AG08396 (cell line): Measurements from ENCODE around the gene HECTD4.
"Not testable (repeated sequence)": the region's sequence is repeated elsewhere in the genome, so short reads cannot be mapped to it uniquely, and the experiment has no call there.

Experiments
- DNase-seq: peaks from one replicate; pipeline ENCODE4 v3.0.0; 2012; ENCODE audit warnings: low spot score, mixed read lengths

HECTD4 gene, protein sequence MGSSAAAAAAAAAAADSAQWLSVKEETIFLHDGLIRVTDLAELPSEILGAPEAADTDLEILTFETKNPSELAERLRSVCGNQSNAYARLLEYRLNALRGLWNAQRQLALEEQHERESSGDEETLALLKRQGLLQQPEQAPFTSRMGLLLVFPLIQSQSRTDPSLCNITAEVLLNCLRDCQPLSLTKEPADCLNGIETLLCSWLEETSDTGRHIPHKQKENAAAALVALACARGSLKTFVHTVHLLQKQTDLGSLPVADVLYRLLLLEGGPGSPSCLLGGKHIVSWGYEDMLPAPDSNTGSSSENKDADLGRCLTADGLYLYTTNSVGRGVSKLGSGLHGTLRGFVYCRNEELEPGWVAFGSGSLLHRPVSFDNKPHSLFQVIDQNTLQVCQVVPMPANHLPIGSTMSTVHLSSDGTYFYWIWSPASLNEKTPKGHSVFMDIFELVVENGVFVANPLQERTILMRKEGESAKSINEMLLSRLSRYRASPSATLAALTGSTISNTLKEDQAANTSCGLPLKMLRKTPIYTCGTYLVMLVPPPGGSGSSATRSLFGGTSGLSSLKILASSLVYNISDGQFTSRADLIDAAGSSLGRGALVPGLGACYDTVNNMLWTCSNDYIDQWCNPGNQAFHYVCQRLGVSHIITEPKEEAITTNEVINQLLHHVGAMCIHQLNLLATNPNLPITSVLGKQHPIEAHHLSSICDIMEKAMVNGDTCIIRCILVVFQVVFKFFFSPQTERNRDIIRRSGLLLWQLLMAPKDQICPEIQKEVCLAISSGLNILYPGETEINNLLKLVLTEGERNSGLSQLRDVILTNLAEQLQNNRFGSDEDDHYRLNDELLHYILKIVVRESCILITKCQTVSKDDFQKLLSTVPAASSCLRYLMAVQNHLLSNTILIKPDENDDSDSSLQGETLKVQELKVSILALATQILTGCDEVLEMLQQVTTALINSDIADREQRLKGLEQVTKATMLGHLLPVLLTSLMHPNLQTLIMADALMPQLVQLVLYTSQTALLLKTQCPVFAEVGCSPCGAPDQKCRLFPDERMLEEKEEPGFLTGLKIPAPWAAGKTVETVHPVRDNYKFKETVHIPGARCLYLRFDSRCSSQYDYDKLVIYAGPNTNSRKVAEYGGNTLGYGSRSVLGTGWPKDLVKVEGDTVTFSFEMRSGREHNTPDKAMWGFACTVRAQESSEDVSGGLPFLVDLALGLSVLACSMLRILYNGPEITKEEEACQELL (N-terminal part only)

DNA sequence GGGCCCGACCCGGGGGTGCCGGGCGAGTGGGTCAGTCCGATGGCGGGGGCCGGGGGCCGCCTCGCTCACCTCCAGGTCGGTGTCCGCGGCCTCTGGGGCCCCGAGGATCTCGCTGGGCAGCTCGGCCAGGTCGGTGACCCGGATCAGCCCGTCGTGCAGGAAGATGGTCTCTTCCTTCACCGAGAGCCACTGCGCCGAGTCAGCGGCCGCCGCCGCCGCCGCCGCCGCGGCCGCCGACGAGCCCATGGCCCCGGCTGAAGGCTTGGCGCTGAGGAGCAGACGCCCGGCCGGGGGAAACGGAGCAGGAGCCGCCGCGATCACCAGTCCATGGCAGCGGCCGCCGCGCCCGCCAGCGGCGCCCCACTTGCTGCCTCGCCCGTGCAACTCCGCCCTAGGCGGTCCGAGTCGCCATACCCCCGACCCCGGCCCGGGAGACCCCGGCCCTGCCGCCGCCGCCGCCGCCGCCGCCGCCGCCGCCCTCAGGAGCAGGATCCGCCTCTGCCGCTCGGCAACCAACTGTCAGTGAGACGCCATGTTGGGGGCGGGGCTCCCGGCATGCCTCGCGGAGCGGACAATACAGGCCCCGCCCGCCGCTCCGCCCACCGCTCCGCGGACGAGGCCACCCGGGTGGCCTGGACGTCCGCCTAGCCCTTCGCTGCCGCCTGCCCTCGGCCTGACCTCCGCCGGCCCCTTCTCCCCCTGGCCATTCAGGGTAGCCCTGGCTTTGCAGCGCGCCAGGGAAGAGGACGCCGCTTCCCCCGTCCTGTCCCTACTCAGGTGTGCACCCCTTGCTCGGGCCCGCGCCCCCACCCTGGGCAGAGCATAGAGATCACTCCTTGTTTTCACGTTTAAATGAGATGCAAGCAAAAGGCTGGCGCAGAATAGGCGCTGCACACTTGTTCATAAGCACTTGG is at the start of gene HECTD4:
Gene HECTD4, minus strand, starts transcription at position 549 of the 914 bp plus-strand sequence. Its CDS starts 303 bp downstream, at position 246.
- peak; percentile 98 for DNase-seq

DNA sequence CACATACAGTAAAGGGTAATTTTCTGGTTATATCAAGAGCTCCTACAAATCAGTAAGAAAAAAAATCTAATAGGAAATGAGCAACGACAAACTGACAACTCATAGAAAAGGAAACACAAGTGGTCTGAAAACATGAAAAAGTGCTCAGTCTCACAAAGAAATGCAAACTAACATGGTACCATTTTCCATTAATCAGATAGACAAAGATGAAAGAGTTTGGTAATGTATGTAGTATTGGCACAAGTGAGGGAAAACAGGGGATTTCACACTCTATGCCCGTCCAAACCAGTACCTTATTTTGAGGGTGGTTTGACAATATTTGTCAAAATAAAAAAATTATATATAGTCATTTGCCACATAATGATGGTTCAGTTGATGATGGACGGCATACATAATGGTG is 49.7 kb upstream of the HECTD4 start:
- DNase-seq: no peak

DNA sequence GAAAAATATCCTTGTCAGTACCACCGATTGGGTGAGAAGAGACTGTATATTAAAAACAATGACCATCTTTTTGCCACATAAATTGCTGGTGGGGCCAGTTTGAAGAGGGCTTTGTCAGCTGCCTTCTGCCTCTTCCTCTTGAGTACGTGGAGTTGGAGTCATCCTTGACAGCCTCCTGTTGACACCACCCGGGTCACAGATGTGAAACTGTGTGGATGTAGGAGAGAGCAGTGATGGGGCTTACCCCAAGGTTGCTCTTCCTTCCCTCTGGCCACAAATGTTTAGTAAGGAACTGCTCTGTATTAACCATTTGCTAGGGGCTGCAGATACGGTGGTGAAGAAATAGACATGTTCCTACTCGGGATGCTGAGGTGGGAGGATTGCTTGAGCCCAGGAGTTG is 48.7 kb upstream of the HECTD4 start:
- DNase-seq: no peak

DNA sequence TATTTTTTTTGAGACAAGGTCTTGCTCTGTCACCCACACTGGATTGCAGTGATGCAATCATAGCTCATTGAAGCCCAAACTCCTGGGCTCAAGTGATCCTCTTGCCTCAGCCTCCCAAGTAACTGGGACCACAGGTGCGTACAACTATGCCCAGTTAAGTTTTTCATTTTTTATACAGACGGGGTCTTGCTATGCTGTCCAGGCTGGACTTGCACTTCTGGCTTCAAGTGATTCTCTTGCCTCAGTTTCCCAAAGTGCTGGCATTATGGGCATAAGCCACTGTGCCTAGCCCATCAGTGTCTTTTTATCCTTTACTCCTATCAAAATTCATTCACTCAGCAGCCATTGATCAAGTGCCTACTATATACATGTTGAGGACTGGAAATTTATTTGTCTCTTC is 45.5 kb upstream of the HECTD4 start:
- no peak for DNase-seq

DNA sequence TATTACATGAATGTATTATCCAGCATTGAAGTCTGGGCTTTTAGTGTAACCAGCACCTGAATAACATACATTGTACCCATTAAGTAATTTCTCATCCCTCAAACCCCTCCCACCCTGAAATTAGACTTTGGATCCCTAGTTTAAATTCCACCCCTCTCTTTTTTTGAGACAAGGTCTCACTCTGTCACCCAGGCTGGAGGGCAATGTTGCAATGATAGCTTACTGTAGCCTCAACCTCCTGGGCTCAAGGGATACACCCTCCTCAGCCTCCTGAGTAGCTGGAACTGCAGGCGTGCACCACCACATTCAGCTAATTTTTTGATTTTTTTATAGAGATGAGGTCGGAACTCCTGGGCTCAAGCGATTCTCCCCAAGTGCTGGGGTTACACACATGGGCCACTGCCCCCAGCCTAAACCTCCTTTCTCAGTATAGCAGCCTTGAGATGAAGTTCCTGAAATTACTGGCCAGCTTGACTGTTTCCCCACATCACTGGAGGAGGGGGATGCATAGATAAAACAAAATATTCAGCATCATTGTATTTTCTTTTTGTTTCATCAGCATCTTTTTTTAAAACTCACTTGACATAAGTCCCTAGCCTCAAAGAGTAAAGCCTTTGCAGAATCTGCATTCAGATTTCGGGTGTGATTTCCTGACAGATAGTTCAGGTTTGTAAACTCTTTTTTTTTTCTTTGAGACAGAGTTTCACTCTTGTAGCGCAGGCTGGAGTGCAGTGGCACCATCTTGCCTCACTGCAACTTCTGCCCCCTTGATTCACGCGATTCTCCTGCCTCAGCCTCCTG is 43.6 kb upstream of the HECTD4 start:
- no peak for DNase-seq

DNA sequence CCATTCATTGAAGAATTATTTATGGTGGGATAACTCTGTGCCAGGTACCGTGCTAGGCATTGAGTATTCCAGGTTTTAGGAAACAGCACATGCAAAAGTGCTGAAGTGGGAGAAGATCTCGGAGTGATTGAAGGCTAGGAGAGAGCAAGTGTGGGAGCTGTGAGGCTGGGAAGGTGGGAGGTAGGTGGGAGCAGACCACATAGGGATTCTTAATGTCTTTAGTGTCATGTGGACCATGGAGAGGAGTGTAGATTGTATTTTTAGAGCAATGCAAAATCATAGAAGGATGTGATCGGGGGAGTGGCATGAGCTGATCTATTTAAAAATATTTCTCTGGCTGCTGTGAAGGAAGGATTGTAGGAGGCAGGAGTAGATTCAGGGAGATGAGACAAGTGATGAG is 41.9 kb upstream of the HECTD4 start:
- no peak for DNase-seq

DNA sequence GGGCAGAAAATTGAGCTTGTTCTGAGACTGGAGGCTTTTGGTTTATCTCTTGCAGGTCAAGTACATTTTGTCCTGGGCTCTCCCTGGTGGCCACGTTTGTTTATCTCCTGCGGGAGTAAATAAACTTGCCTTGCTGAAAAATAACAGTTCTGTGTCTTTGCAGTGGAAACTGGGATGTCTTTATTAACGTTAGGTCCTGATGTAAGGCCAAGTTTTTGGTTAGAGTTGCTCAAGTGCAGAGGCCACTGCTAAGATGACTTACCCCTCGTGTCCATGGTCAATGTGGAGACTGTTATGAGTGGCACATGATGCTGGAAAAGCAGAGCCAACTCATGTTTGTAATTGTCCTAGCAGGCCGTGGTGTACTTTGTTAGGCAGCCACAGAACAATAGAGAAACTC is 40.3 kb upstream of the HECTD4 start:
- peak; percentile 14 for DNase-seq

DNA sequence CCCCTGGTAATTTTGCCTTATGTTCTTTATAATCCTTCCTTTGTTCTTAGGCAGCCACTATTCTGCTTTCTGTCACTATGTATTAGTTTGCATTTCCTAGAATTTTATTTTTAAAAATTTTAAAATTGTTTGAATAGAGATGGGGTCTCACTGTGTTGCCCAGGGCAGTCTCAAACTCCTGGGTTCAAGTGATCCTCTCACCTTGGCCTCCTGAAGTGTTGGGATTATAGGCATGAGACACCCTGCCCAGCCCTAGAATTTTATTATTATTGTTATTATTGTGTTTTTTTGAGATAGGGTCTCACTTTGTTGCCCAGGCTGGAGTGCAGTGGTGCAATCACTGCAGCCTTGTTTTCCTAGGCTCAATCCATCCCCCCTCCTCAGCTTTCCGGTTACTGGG is 39.1 kb upstream of the HECTD4 start:
- no peak for DNase-seq

DNA sequence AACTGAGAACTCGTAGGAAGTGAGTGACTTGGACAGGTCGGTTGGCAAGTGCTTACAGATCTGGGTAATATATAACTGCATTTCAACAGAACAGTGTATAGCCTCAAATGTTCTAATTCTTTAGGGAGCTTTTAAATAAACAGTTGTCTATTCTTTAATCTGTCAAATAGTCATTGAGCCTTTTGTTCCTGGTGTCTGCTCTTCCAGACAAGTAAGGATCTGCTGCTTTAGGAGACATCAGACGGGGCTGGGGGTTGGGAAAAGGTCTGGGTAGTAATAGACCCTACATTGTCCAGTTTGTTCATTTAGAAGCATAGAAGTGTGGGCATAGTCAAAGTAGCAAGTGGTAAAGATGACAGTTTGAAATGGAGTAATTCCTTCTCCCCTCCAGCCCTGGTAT is 38.5 kb upstream of the HECTD4 start:
- no peak for DNase-seq

DNA sequence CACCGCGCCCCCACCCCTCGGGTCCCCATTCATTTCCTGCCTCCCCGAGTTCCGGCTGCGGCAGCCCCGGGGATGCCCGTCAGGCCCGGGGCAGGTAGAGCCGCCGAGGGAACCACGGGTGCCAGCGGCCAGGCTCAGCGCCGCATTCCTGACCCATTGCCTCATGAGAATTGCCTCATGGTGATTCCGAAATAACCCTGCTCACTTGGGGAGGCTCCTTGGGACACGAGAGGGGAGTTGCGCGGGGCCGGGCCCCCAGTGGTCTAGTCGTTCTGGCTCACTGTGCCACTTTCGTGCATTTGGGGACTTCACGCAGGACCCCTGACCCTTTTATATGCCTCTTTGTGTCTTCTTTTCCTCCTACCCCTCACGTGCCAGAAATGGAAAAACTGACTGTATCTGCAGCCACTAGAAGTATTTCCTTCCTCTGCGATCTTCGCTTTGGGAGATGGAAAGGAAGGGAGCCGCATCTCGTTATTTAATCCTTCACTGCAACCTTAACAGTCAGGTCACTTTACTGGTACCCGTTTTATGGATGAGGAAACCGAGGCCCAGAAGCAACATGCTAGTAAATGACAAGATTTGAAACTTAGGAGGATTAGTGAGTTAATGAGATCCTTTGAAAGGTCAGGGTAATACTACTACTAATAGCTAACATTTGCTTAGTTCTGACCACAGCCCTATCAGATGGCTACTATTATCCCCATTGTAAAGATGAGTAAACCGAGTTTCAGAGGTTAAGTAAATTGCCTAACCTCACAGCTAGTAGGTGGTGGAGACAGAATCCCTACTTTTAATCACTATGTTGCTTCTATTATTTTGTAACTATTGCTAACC is 37.3 kb upstream of the HECTD4 start:
- peak; percentile 89 for DNase-seq

DNA sequence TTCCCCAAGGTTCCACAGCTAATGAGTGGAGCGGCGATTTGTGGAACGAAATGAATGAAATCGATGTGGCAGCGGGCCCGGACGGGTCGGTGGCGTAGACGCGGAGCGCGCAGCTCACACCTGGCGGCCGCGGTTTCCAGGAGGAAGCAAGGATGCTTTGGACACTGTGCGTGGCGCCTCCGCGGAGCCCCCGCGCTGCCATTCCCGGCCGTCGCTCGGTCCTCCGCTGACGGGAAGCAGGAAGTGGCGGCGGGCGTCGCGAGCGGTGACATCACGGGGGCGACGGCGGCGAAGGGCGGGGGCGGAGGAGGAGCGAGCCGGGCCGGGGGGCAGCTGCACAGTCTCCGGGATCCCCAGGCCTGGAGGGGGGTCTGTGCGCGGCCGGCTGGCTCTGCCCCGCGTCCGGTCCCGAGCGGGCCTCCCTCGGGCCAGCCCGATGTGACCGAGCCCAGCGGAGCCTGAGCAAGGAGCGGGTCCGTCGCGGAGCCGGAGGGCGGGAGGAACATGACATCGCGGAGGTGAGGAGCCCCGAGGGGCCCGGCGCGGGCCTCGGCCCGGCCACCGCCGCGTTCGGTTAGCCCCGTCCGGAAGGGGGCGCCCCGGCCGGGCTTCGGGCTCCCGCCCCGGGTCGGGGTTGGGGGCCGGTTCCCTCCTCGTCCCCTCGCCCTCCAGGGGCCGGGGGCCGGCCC is 36.5 kb upstream of the HECTD4 start, which contains the start of gene PTPN11:
Gene PTPN11, plus strand, starts transcription at position 340 of the 689 bp plus-strand sequence. Its CDS starts 165 bp downstream, at position 505.
- DNase-seq: peak; percentile 93

DNA sequence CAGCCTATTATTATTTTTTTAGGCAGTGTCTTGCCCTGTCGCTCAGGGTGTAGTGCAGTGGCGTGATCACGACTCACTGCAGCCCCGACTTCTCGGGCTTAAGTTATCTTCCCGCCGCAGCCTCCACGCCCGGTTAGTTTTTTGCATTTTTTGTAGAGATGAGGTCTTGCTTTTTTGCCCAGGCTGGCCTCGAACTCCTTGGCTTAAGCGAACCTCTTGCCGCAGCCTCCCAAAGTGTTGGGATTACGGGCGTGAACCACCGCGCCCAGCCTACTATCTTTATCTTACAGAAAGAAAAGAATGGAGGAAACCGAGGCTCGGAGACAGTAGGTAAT is 36.0 kb upstream of the HECTD4 start:
- DNase-seq: no peak

DNA sequence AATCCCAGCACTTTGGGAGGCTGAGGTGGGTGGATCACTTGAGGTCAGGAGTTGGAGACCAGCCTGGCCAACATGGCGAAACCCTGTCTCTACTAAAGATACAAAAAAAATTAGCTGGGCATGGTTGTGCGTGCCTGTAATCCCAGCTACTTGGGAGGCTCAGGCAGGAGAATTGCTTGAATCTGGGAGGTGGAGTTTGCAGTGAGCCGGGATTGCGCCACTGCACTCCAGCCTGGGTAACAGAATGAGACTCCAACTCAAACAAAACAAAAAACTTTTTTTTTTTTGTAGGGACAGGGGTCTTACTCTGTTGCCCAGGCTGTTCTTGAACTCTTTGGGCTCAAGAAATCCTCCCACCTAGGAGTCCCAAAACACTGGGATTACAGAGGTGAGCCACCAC is 33.2 kb upstream of the HECTD4 start:
- DNase-seq: not testable (repeated sequence)

DNA sequence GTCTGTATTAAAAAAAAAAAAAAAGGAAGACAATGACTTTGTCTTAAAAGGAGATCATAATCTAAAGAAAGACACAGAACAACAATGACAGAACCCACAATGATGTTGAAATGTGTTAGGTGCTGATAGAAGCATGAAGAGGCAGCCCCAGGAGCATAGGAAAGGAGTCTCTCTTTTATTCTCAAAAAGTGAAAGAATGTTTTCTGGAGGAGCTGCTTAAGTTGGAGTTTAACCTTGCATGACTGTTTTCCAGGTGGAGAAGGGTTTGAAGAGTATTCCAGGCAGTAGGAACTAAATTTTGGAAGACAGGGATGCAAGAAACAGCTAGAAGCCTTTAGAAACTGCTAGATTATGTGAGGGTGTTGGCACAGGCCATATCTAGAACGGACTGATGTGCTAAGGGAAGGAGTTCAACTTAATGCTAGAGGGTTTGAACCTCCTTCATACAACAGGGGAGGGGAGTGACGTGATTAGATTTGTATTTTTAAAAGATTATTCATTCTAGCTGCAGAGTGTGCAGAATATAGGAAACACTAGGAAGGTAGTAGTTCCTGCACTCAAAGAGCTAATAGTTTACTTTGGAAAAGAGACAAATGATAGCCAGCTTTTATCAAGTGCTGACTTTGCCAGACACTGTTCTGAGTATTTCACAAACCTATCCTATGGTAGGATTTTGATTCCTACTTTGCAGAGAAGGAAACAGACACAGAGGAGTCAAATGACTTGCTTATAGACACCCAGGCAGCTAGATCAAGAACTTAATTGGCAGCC is 31.8 kb upstream of the HECTD4 start:
- no peak for DNase-seq

DNA sequence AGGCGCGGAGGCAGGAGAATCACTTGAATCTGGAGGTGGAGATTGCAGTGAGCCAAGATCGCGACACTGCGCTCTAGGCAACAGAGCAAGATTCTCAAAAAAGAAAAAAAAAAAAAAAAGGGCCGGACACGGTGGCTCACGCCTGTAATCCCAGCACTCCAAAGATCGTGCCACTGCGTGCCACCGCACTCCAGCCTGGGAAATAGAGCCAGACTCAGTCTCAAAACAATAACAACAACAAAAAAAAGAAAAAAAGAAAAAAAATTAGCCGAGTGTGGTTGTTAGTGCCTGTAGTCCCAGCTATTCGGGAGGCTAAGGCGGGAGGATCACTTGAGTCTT is 27.6 kb upstream of the HECTD4 start:
- no peak for DNase-seq

DNA sequence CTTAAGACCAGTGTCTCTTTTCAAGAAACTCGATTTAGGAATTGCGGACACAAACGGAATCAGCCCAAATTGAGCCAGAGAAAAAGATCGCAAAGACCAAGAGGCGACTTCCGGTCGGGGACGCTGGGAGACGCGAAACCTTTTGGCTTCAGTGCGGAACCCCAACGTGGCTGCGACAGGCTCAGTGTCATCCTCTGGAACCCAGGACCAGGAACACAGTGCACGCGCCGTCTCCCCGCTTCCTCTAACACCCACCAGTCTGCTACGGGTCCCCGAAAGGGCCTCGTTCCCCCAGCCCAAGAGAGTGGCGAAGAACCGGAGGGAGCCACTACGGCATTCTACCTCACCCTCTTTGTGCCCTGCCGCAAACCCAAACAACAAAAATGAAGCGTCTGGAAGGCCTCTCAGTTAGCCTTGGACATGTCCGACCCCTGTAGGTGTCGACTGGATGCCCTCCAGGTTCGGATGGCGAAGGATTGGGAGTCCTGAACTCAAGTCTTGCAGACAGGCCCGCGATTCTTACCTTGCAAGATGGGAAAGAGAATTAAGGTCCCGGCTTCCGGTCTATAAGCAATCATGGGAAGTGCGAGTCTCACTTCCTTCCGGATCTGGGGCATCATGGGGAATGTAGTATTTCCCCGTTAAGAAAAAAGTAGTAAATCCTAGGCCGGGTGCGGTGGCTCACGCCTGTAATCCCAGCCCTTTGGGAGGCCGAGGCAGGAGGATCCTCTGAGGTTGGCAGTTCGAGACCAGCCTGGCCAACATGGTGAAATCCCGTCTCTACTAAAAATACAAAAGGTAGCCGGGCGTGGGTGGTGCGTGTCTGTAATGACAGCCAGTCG is 27.1 kb upstream of the HECTD4 start, which contains the start of gene RPL6:
Gene RPL6, minus strand, starts transcription at position 542 of the 842 bp plus-strand sequence. CDS start 949 bp downstream, outside the sequence.
- peak; percentile 85 for DNase-seq

DNA sequence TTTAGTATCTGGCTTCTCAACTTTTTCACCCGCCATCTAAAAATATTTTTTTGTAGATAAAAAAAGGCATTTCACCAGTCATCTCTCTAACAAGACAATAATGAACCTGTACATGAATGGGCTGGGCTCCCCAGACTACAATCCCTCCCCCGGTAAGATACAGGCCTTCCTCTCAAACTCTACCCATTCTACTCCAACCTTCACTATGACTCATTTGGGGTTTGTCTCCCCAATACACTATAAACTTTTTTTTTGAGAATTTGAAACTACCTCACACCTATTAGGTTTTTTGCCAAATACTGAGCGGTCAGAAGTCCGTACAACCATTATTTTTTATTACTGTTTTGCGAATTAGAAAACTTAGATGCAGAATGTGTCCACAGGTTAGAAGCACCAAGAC is 26.4 kb upstream of the HECTD4 start:
- no peak for DNase-seq
